IPS DF 6.9 (cell line): ENCODE measurements around the gene RHOD.

Source experiments
- DNase-seq: peaks from one replicate; pipeline ENCODE4 v3.0.0-alpha.2; 2013; ENCODE audit warnings: low read depth, low spot score
- H3K27ac ChIP-seq: one replicate; pipeline ENCODE4 v1.5.1; 2013; ENCODE audit warnings: low read length, control low read depth
- H3K27me3 ChIP-seq: 2 replicates; pipeline ENCODE4 v1.6.1; 2013; ENCODE audit warnings: mild to moderate bottlenecking, low read length; ENCODE audit not compliant: control insufficient read depth, insufficient read depth
- H3K36me3 ChIP-seq: 2 replicates; pipeline ENCODE4 v1.6.1; 2013; ENCODE audit warnings: low read length; ENCODE audit not compliant: control insufficient read depth, insufficient read depth
- H3K4me1 ChIP-seq: 2 replicates; pipeline ENCODE4 v1.6.1; 2013; ENCODE audit warnings: low read length; ENCODE audit not compliant: control insufficient read depth, insufficient read depth
- H3K4me3 ChIP-seq: 2 replicates; pipeline ENCODE4 v1.5.1; 2013; ENCODE audit warnings: mild to moderate bottlenecking, low read length
- H3K9me3 ChIP-seq: 2 replicates; pipeline ENCODE4 v1.6.1; 2013; ENCODE audit warnings: low read length, inconsistent platforms; ENCODE audit not compliant: control insufficient read depth, insufficient read depth
- WGBS: extraction: QIAGEN DNeasy Blood & Tissue Kit; methylation state at CpG from one replicate; pipeline ENCODE4 v1.1.7; 2013; ENCODE audit warnings: mixed read lengths, missing lambda C conversion rate; ENCODE audit not compliant: insufficient read length, insufficient coverage; 5-methylcytosine and 5-hydroxymethylcytosine counted together

RHOD gene

GRCh38 chr11:67113231-67113721 lies 56.6 kb downstream of the RHOD start:
- Histone ChIP-seq H3K36me3 (no peaks in the 10 kb centered on the region), H3K9me3 (no peaks in the 10 kb centered on the region), H3K4me1 (peaks cover 2% of the 10 kb centered on the region), H3K27ac (no peak overlapping the region), H3K27me3 (no peaks in the 10 kb centered on the region), H3K4me3 (no peak overlapping the region)
- no CpG with 5 or more reads among the region's 5 CpGs for WGBS
- no peak for DNase-seq

- H3K27me3 ChIP-seq: no peaks in the 10 kb centered on the region
- peaks cover 2% of the 10 kb centered on the region for H3K4me1 ChIP-seq
- WGBS: no CpG with 5 or more reads among the region's 10 CpGs
- H3K36me3 ChIP-seq: no peaks in the 10 kb centered on the region
- no peak for DNase-seq
- no peaks in the 10 kb centered on the region for H3K9me3 ChIP-seq
- H3K27ac ChIP-seq: no peak overlapping the region
- H3K4me3 ChIP-seq: no peak overlapping the region
Measured at GRCh38 chr11:67114275-67114896, 57.7 kb downstream of the RHOD start.

DNA sequence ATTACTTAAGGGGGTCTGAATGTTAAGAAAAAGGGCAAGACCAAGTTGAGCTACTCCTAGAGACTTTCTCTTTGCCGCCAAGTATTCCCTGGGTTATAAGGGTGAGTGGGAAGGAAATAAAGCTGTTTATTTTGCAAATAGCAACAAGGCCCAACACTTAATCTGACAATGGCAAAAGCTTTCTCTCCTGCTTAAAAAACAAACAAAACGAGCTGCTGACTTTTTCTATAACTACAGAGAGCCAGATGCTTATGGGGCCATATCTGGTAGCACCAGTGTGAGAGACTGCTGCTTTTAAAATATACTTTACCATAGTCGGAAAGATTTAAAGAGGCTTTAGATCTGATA lies 60.1 kb downstream of the RHOD start:
- Histone ChIP-seq H3K4me3 (no peak overlapping the region), H3K27me3 (no peaks in the 10 kb centered on the region), H3K36me3 (no peaks in the 10 kb centered on the region), H3K4me1 (peaks cover 2% of the 10 kb centered on the region), H3K9me3 (no peaks in the 10 kb centered on the region), H3K27ac (no peak overlapping the region)
- DNase-seq: no peak
- no CpG with 5 or more reads among the region's 3 CpGs for WGBS

DNA sequence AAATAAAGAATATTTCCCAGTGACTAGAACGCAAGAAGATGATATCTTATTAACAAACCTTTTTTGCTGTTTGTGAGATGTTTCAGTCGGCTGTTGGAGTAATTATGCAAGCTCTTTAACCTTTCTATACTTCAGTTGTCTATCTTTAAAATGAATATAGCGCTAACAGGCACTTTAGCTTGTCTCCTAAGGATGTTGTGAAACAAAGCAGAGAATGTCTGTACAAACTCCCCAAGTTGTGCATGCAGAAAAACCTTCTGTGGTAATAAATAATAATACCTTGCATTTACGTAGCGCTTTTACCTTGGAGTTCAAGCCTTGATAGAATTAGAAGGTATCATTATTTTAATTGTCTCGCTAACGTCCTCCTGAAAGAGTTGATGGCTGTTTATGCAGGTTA lies 60.5 kb downstream of the RHOD start:
- no peak overlapping the region for H3K27ac ChIP-seq
- H3K4me3 ChIP-seq: peak overlapping the region; percentile 49; the same call in 1 of the 2 replicates

GRCh38 chr11:67117672-67118180 lies 61.1 kb downstream of the RHOD start:
- Histone ChIP-seq H3K4me3 (peak overlapping the region; percentile 49; the same call in 1 of the 2 replicates), H3K4me1 (peaks cover 2% of the 10 kb centered on the region), H3K27ac (no peak overlapping the region), H3K27me3 (no peaks in the 10 kb centered on the region), H3K9me3 (no peaks in the 10 kb centered on the region), H3K36me3 (no peaks in the 10 kb centered on the region)
- no CpG with 5 or more reads among the region's 65 CpGs for WGBS
- no peak for DNase-seq

More for the DNA sequence above, 60.5 kb downstream of the RHOD start:
- Histone ChIP-seq H3K9me3 (no peaks in the 10 kb centered on the region), H3K36me3 (no peaks in the 10 kb centered on the region), H3K4me1 (peaks cover 2% of the 10 kb centered on the region), H3K27me3 (no peaks in the 10 kb centered on the region)
- WGBS: no CpG with 5 or more reads among the region's 7 CpGs
- no peak for DNase-seq

- H3K4me1 ChIP-seq: peaks cover 2% of the 10 kb centered on the region; the same call in 1 of the 2 replicates
- DNase-seq: no peak
- no peak overlapping the region for H3K27ac ChIP-seq
- H3K27me3 ChIP-seq: no peaks in the 10 kb centered on the region
- H3K4me3 ChIP-seq: peak overlapping the region; percentile 49; the same call in 1 of the 2 replicates
- no peaks in the 10 kb centered on the region for H3K36me3 ChIP-seq
- no peaks in the 10 kb centered on the region for H3K9me3 ChIP-seq
- WGBS: no CpG with 5 or more reads among the region's 59 CpGs
Measured at GRCh38 chr11:67118181-67118766, 61.6 kb downstream of the RHOD start.

DNA sequence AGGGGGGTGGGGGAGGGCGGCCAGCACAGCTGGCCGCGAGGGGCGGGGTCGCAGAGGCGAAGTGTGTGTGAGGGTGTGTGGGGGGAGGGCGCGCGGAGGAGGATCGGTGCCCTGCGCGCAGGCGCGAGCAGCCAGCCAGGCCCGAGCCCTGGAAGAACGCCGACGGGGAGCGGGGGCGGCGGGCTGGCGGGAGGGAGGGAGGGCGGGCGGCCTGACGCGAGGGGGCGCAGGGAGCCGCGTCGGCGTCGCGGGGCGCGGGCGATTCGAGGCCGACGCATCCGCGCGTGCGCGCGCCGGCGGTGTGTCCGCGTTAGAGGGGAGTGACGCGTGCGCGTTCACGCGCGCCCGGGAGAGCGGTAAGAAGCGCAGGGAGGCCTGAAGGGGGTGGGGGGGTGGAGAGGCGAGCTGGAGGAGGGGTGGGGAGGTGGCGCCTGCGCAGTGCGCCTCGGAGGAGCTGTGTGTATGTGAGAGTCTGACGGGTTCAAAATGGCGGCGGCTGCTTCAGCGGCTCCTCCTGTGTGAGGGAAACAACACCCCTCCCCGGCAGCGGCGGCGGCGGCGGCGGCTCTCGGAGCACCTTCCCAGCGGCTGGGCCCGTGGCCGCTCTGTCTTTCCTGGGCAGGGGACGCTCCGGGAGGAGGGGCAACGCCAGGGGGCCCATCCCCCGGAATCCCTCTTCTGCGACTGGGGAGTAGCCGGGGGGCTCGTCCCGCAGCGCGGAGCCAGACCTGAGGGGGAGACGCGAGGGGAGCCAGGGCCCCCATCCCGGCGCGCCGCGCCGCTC lies 62.3 kb downstream of the RHOD start, which contains the start of gene KDM2A:
Gene KDM2A, plus strand, starts transcription at position 463 of the 784 bp plus-strand sequence. CDS start 2,054 bp downstream, outside the sequence.
- peak within 1 kb of the TSS; percentile 89 for H3K4me3 ChIP-seq
- no CpG with 5 or more reads among the region's 97 CpGs for WGBS
- H3K27me3 ChIP-seq: no peaks in the 10 kb centered on the region
- H3K9me3 ChIP-seq: no peaks in the 10 kb centered on the region
- DNase-seq: peak; percentile 96
- H3K4me1 ChIP-seq: peaks cover 2% of the 10 kb centered on the region; the same call in 1 of the 2 replicates
- no peaks in the 10 kb centered on the region for H3K36me3 ChIP-seq
- no peak within 1 kb of the TSS for H3K27ac ChIP-seq

DNA sequence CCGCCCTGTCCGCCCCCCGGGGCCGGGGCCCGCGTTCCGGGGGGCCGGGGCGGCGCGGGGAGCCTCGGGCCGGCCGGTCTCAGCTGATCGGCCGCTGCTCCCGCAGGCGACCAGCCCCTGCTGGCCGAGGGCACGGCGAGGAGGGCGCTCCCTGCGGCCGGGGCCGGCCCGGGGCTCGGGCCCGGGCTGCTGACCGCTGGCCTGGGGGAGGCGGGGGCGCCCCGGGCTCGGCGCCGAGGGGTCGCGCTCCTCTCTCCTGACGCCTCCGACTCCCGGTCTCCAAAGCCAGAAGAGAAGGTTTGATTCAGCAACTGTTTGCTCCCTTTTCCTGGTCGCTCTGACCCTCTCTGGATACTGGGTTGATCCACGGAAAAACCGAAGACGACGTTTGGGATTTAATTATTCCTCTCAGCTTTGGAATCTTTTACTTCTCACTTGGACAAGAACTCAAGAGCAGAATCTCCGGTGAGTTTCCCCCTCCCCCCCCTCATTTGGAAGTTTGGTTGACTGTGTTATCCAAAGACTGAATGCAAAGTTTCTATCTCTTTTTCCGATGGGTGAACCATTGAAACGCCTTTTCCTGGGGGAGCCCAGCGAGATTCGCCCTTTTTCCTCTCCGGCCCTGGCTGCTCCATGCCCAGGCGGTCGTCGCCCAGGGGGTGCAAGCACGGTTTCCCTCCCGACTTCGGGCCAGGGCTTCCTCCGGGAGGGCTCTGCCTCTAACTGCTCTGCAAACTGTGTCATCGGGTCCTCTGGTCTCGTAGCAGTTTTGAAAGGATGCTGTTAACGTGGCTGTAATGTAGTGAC lies 63.1 kb downstream of the RHOD start:
- peaks cover 2% of the 10 kb centered on the region; the same call in 1 of the 2 replicates for H3K4me1 ChIP-seq
- H3K4me3 ChIP-seq: peak overlapping the region; percentile 89
- H3K27me3 ChIP-seq: no peaks in the 10 kb centered on the region
- no CpG with 5 or more reads among the region's 61 CpGs for WGBS
- no peak overlapping the region for H3K27ac ChIP-seq
- DNase-seq: no peak
- no peaks in the 10 kb centered on the region for H3K36me3 ChIP-seq
- H3K9me3 ChIP-seq: no peaks in the 10 kb centered on the region

GRCh38 chr11:67120456-67120855 lies 63.8 kb downstream of the RHOD start:
- WGBS: no CpG with 5 or more reads among the region's 12 CpGs

More at GRCh38 chr11:67120456-67120855, 63.8 kb downstream of the RHOD start:
- Histone ChIP-seq H3K36me3 (no peaks in the 10 kb centered on the region), H3K4me3 (peak overlapping the region; percentile 89; the same call in 1 of the 2 replicates), H3K27me3 (no peaks in the 10 kb centered on the region), H3K9me3 (no peaks in the 10 kb centered on the region), H3K4me1 (peaks cover 2% of the 10 kb centered on the region; the same call in 1 of the 2 replicates), H3K27ac (no peak overlapping the region)
- no peak for DNase-seq
